HepG2 (cell line): Measurements from ENCODE around the gene BTAF1. TPM values are rescaled to one million over a fixed set of nuclear protein-coding genes. Genes with fewer than 3 reads are reported as not detected.

Source experiments
- E2F1 ChIP-seq: sonication (generic); formaldehyde crosslinking; IDR thresholded peaks from 2 replicates; pipeline ENCODE4 v1.5.0; 2020; ENCODE audit warnings: missing genetic modification reagents
- HNRNPUL1 ChIP-seq: fragments of 200-400 bp; formaldehyde crosslinking; IDR thresholded peaks from 2 replicates; pipeline ENCODE4 v1.6.1; 2017; ENCODE audit warnings: low read depth, mild to moderate bottlenecking, low read length, moderate library complexity
- KLF16 ChIP-seq, 2 experiments: sonication (generic) in 1 of 2; formaldehyde crosslinking in 1 of 2; IDR thresholded peaks; 2 replicates each; pipeline versions ENCODE4 v1.6.1 to v1.8.0; 2016 to 2023; ENCODE audit warnings: missing genetic modification reagents in 2 of 2, missing compliant biosample characterization in 1 of 2
- LCORL ChIP-seq, 2 experiments: fragments of 450-650 bp in 1 of 2; sonication (generic) in 1 of 2; formaldehyde crosslinking in 1 of 2; IDR thresholded peaks; 2 replicates each; pipeline versions ENCODE4 v1.5.0 to v1.6.1; 2017 to 2020; ENCODE audit warnings: antibody characterized with exemption in 1 of 2, missing genetic modification reagents in 1 of 2
- NFAT5 ChIP-seq: sonication (generic); formaldehyde crosslinking; IDR thresholded peaks from 2 replicates; pipeline ENCODE4 v1.4.0; 2020; ENCODE audit warnings: missing genetic modification reagents
- NR2C2 ChIP-seq: sonication (generic); formaldehyde crosslinking; IDR thresholded peaks from 2 replicates; pipeline ENCODE4 v1.4.0; 2020; ENCODE audit warnings: missing genetic modification reagents, mild to moderate bottlenecking, moderate library complexity, borderline replicate concordance
- TEAD2 ChIP-seq: sonication (generic); formaldehyde crosslinking; IDR thresholded peaks from 2 replicates; pipeline ENCODE4 v1.9.0; 2021; ENCODE audit warnings: missing genetic modification reagents
- ZFAT ChIP-seq: sonication (generic); formaldehyde crosslinking; conservative IDR thresholded peaks from 2 replicates; pipeline ENCODE4 v1.8.1; 2023; ENCODE audit warnings: missing genetic modification reagents, inconsistent platforms
- ZNF33A ChIP-seq: sonication (generic); formaldehyde crosslinking; IDR thresholded peaks from 2 replicates; pipeline ENCODE4 v1.5.1; 2020; ENCODE audit warnings: missing genetic modification reagents, mild to moderate bottlenecking, moderate library complexity, borderline replicate concordance
- ZNF343 ChIP-seq: sonication (generic); formaldehyde crosslinking; IDR thresholded peaks from 2 replicates; pipeline ENCODE4 v1.4.0; 2020; ENCODE audit warnings: mild to moderate bottlenecking, missing genetic modification reagents
- ZNF761 ChIP-seq: sonication (generic); formaldehyde crosslinking; conservative IDR thresholded peaks from 2 replicates; pipeline ENCODE4 v1.4.0; 2020; ENCODE audit warnings: mild to moderate bottlenecking, missing genetic modification reagents
- ZNF768 ChIP-seq: sonication (generic); formaldehyde crosslinking; IDR thresholded peaks from 2 replicates; pipeline ENCODE4 v1.4.0; 2020; ENCODE audit warnings: missing genetic modification reagents
- ZNF878 ChIP-seq: sonication (generic); formaldehyde crosslinking; IDR thresholded peaks from 2 replicates; pipeline ENCODE4 v1.8.1; 2023; ENCODE audit warnings: mild to moderate bottlenecking, missing genetic modification reagents, moderate library complexity
- polyA plus RNA-seq, 8 experiments: library from polyadenylated mRNA; depleted of rRNA in 3 of 8; stranded (reverse) in 7 of 8; unstranded in 1 of 8; fragments of >200 nt; fragmentation: Illumina TruSeq in 4 of 8; extraction: Trizol in 4 of 8; gene quantifications; 2 replicates each; pipeline versions ENCODE4 v1.2.1 to v1.2.3, GENCODE V29; 2011 to 2016; ENCODE audit warnings: low read depth in 4 of 8, missing spikeins in 1 of 8, mixed read lengths in 1 of 8; ENCODE audit not compliant: insufficient read depth in 1 of 8
- total RNA-seq, 5 experiments: library from RNA; depleted of rRNA; stranded (reverse); fragments of >200 nt; fragmentation: Illumina TruSeq; extraction: Trizol; gene quantifications; 2 replicates each; pipeline ENCODE4 v1.2.3, GENCODE V29; 2016; ENCODE audit warnings: low read depth in 1 of 5
- TF ChIP-seq, protein P1 (sequence below): sonication (generic); formaldehyde crosslinking; IDR thresholded peaks from 2 replicates; pipeline ENCODE4 v1.5.0; 2020; ENCODE audit warnings: missing genetic modification reagents, mild to moderate bottlenecking, borderline replicate concordance
- TF ChIP-seq, protein P2 (sequence below): sonication (generic); formaldehyde crosslinking; IDR thresholded peaks from 2 replicates; pipeline ENCODE4 v1.5.0; 2020; ENCODE audit warnings: missing genetic modification reagents

Gene BTAF1
- total and polyA plus RNA-seq, 2 of the 13 experiments (the other 11 are each of a cell fraction or from before 2014, with no cell fraction given) = 38.6 to 54.1 TPM

DNA sequence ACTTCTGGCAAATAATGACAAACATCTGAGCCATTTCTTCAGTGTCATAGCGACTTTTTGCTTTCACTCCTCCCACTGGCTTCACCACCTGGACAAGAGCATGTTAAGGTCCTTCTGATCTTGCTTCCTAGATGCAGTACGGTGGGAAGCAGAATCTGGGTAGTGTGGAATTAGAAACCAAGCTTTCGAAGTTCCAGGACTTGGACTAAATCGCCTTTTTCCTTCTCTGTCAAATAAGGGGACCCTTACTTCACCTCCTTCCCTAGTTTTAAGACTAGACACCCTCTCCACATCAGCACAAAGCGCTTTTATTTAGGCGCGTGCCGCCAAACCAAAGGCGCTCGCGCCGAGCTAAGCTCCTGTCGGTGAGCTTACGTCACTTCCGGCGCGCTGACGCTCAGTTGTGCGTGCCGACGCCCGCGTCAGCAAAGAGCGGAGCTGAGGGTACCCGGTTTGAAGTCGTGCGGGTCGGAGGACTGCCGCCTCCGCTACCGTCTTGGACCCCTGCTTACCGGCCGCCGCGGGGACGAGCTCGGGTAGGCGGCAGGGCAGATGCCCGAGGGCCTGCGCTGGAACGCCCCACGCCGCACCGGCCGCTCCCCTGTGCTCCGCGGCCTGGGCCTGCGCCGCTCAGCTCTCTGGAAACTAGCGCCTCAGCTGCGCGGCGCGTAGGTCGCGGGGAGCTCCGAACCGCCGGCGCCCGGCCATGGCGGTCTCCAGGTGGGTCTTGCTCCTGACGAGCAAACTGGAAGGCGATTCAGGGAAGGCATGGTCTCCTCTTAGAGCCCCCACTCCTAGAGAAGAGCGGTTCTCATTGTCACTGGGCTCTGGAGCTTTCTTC is at the start of gene BTAF1 (continued):
- TF ChIP-seq E2F1 (CRISPR knock-in tag) (peak; percentile 85), HNRNPUL1 (no peak), ZNF343 (peak; percentile 89), NR2C2 (CRISPR knock-in tag) (no peak; the same call in 1 of the 2 replicates), ZNF761 (CRISPR knock-in tag) (peak; percentile 85; the same call in 1 of the 2 replicates), NFAT5 (CRISPR knock-in tag) (0 out of 2 replicates have a peak, but pooled peaks have one; percentile 39), ZNF768 (CRISPR knock-in tag) (peak; percentile 63; the same call in 1 of the 2 replicates), KLF16 (CRISPR knock-in tag; IDR thresholded peaks at IDR 0.05) (peak in 1 of 2 experiments; percentile 77; a peak in 1 of 4 replicates), ZNF33A (CRISPR knock-in tag) (no peak), TEAD2 (CRISPR knock-in tag) (no peak; the same call in 1 of the 2 replicates), LCORL (IDR thresholded peaks at IDR 0.05) (no peak), LCORL (CRISPR knock-in tag; IDR thresholded peaks at IDR 0.05) (peak; percentile 13; the same call in 1 of the 2 replicates), ZNF878 (CRISPR knock-in tag) (peak; percentile 29; the same call in 1 of the 2 replicates), ZFAT (CRISPR knock-in tag) (0 out of 2 replicates have a peak, but pooled peaks have one; percentile 39)
- TF ChIP-seq, protein P1, sequence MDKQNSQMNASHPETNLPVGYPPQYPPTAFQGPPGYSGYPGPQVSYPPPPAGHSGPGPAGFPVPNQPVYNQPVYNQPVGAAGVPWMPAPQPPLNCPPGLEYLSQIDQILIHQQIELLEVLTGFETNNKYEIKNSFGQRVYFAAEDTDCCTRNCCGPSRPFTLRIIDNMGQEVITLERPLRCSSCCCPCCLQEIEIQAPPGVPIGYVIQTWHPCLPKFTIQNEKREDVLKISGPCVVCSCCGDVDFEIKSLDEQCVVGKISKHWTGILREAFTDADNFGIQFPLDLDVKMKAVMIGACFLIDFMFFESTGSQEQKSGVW (CRISPR knock-in tag) = no peak
- TF ChIP-seq, protein P2, sequence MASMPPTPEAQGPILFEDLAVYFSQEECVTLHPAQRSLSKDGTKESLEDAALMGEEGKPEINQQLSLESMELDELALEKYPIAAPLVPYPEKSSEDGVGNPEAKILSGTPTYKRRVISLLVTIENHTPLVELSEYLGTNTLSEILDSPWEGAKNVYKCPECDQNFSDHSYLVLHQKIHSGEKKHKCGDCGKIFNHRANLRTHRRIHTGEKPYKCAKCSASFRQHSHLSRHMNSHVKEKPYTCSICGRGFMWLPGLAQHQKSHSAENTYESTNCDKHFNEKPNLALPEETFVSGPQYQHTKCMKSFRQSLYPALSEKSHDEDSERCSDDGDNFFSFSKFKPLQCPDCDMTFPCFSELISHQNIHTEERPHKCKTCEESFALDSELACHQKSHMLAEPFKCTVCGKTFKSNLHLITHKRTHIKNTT (CRISPR knock-in tag) = no peak
